A673 (cell line): Measurements from ENCODE around the gene ANKRD40. TPM values are rescaled to one million over a fixed set of nuclear protein-coding genes. Genes with fewer than 3 reads are reported as not detected.

Source experiments
- BruUV-seq: library from RNA; stranded (reverse); fragments of 400-500 nt; replicated peaks from 2 replicates; lab custom pipeline; 2021; lab: Mats Ljungman, UMichigan
- CTCF ChIA-PET: fragments of 300-600 bp; sonication (Branson Sonifier 250); formaldehyde crosslinking; loops from one replicate; lab custom pipeline; 2022; ENCODE audit warnings: antibody characterized with exemption; lab: Charles Lee
- POLR2A ChIA-PET: fragments of 300-600 bp; sonication (Branson Sonifier 250); formaldehyde crosslinking; loops from one replicate; lab custom pipeline; 2022; ENCODE audit warnings: antibody characterized with exemption; ENCODE audit not compliant: low non-redundant PET; lab: Charles Lee
- DNase-seq: peaks from one replicate; pipeline ENCODE4 v3.0.0-alpha.2; 2015; ENCODE audit warnings: low spot score
- H3K27ac ChIP-seq: fragments of 200-600 bp; sonication (generic); 2 replicates; pipeline ENCODE4 v1.5.1; 2016; ENCODE audit warnings: mixed run types, low read depth, mild to moderate bottlenecking, mixed read lengths, antibody characterized with exemption, low read length; ENCODE audit not compliant: poor library complexity, severe bottlenecking
- H3K27me3 ChIP-seq: fragments of 200-600 bp; sonication (generic); replicated peaks from 2 replicates; pipeline ENCODE4 v1.6.1; 2017; ENCODE audit warnings: mixed run types, low read depth, mild to moderate bottlenecking, mixed read lengths, antibody characterized with exemption, low read length; ENCODE audit not compliant: insufficient read depth, poor library complexity
- H3K36me3 ChIP-seq: fragments of 200-600 bp; sonication (generic); 2 replicates; pipeline ENCODE4 v1.6.1; 2016; ENCODE audit warnings: mixed run types, mild to moderate bottlenecking, mixed read lengths, antibody characterized with exemption, low read length; ENCODE audit not compliant: insufficient read depth, poor library complexity, severe bottlenecking
- H3K4me1 ChIP-seq: fragments of 200-600 bp; sonication (generic); 2 replicates; pipeline ENCODE4 v1.6.1; 2017; ENCODE audit warnings: mixed run types, mild to moderate bottlenecking, mixed read lengths, antibody characterized with exemption, low read length; ENCODE audit not compliant: insufficient read depth, poor library complexity, severe bottlenecking
- H3K4me3 ChIP-seq: fragments of 200-600 bp; sonication (generic); 2 replicates; pipeline ENCODE4 v1.5.1; 2016; ENCODE audit warnings: low read depth, mixed run types, mild to moderate bottlenecking, mixed read lengths, low read length; ENCODE audit not compliant: poor library complexity, severe bottlenecking
- H3K9me3 ChIP-seq: fragments of 200-600 bp; sonication (generic); 2 replicates; pipeline ENCODE4 v1.6.1; 2016; ENCODE audit warnings: mixed run types, low read depth, mild to moderate bottlenecking, mixed read lengths, antibody characterized with exemption, low read length; ENCODE audit not compliant: poor library complexity, severe bottlenecking
- EZH2 ChIP-seq: fragments of 200-600 bp; sonication (generic); IDR thresholded peaks from 2 replicates; pipeline ENCODE4 v1.6.1; 2017; ENCODE audit warnings: borderline replicate concordance, low read depth, mild to moderate bottlenecking, mixed read lengths, antibody characterized with exemption, low read length; ENCODE audit not compliant: poor library complexity, severe bottlenecking
- intact Hi-C: fragments of 100-400 bp; cut with micrococcal nuclease; formaldehyde crosslinking; loops from one replicate; pipeline ENCODE4 v1.10.0; 2022; ENCODE audit not compliant: unreplicated experiment
- total RNA-seq: library from RNA; stranded (reverse); gene quantifications from 2 replicates; pipeline ENCODE4 v1.2.3, GENCODE V29; 2021
- TF ChIP-seq, protein P1 (sequence below): fragments of 300-800, 200-600 bp; sonication (generic); conservative IDR thresholded peaks from 2 replicates; pipeline ENCODE4 v1.5.1; 2017; ENCODE audit warnings: low read depth, mild to moderate bottlenecking, antibody characterized with exemption, low read length, moderate library complexity, mixed read lengths

The ANKRD40 gene
- total RNA-seq, 1 experiment from 2014 or later = 54.2 TPM

- no TSS peak for BruUV-seq
- peak overlapping the region; percentile 40 for H3K27ac ChIP-seq
- POLR2A ChIA-PET = interaction anchor here (0.6 kb wide), 1 partner anchor 16 kb away, joined by 3 read pairs; no protein-coding TSS in a partner anchor
- intact Hi-C loops = no loop called here
- H3K4me1 ChIP-seq = peaks cover 4% of the 10 kb centered on the region
- no peaks in the 10 kb centered on the region for H3K27me3 ChIP-seq
- H3K9me3 ChIP-seq = no peaks in the 10 kb centered on the region
- H3K36me3 ChIP-seq = no peaks in the 10 kb centered on the region
- DNase-seq = peak; percentile 52
- TF ChIP-seq EZH2 = no peak
- TF ChIP-seq, protein P1, sequence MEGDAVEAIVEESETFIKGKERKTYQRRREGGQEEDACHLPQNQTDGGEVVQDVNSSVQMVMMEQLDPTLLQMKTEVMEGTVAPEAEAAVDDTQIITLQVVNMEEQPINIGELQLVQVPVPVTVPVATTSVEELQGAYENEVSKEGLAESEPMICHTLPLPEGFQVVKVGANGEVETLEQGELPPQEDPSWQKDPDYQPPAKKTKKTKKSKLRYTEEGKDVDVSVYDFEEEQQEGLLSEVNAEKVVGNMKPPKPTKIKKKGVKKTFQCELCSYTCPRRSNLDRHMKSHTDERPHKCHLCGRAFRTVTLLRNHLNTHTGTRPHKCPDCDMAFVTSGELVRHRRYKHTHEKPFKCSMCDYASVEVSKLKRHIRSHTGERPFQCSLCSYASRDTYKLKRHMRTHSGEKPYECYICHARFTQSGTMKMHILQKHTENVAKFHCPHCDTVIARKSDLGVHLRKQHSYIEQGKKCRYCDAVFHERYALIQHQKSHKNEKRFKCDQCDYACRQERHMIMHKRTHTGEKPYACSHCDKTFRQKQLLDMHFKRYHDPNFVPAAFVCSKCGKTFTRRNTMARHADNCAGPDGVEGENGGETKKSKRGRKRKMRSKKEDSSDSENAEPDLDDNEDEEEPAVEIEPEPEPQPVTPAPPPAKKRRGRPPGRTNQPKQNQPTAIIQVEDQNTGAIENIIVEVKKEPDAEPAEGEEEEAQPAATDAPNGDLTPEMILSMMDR = no peak
- CTCF ChIA-PET = interaction anchor here (0.6 kb wide), 1 partner anchor 21 kb away, joined by 6 read pairs; no protein-coding TSS in a partner anchor
- no peak overlapping the region for H3K4me3 ChIP-seq
Observed at GRCh38 chr17:50649042-50649908, 58.4 kb downstream of the ANKRD40 start.

DNA sequence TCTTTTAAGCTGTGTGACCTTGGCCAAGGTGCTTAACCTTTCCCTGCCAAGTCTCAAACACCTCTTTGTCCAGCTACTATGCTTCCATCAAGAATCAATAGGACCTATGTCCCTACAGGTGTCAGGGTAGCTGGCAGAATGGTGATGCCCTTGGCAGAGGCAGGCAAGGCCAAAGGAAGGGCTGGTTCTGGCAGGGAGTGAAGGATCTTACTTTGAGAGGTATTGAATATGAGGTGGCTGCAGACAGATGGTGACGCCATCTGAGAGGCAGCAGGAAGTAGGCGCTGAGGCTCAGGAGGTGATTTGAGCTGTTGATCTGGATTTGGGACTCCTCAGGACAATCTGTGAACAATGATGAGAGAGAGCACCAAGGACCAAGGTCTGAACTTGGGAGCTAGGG lies 60.5 kb downstream of the ANKRD40 start:
- BruUV-seq = no TSS peak

GRCh38 chr17:50645748-50646682 lies 61.7 kb downstream of the ANKRD40 start:
- Histone ChIP-seq H3K27ac (no peak overlapping the region), H3K4me3 (no peak overlapping the region), H3K36me3 (no peaks in the 10 kb centered on the region), H3K9me3 (no peaks in the 10 kb centered on the region), H3K4me1 (peaks cover 9% of the 10 kb centered on the region), H3K27me3 (no peaks in the 10 kb centered on the region)
- CTCF ChIA-PET = no interaction called here
- TF ChIP-seq EZH2 = no peak
- TF ChIP-seq, protein P1 = no peak
- POLR2A ChIA-PET = no interaction called here
- DNase-seq = no peak
- BruUV-seq = no TSS peak
- intact Hi-C loops = no loop called here

More for the DNA sequence above, 60.5 kb downstream of the ANKRD40 start:
- no peak for DNase-seq
- ChIA-PET POLR2A (no interaction called here), CTCF (no interaction called here)
- Histone ChIP-seq H3K9me3 (no peaks in the 10 kb centered on the region), H3K4me3 (no peak overlapping the region), H3K27ac (no peak overlapping the region), H3K27me3 (no peaks in the 10 kb centered on the region), H3K4me1 (peaks cover 4% of the 10 kb centered on the region), H3K36me3 (no peaks in the 10 kb centered on the region)
- TF ChIP-seq, protein P1 = no peak
- no peak for TF ChIP-seq EZH2
- intact Hi-C loops = no loop called here

Other genes with a start within 250 kb of the ANKRD40 start
- gene CHAD, start 239.0 kb downstream of the ANKRD40 start, total RNA-seq = 0.17 TPM in 1 of 2 replicates, not detected in the other
- gene RSAD1, start 229.1 kb downstream of the ANKRD40 start, total RNA-seq = 44.3 and 48.4 TPM in 2 replicates
- 0.92 and 1.2 TPM in 2 replicates for gene MYCBPAP, start 199.5 kb downstream of the ANKRD40 start, total RNA-seq
- gene EPN3, start 175.2 kb downstream of the ANKRD40 start, total RNA-seq = 0.09 TPM in 1 of 2 replicates, not detected in the other
- 11.1 and 16.5 TPM in 2 replicates for gene SPATA20, start 160.7 kb downstream of the ANKRD40 start, total RNA-seq
- 7.1 and 10.8 TPM in 2 replicates for gene CACNA1G, start 147.2 kb downstream of the ANKRD40 start, total RNA-seq
- gene ABCC3, start 73.0 kb downstream of the ANKRD40 start, total RNA-seq = 0.56 and 1.2 TPM in 2 replicates
- 185 and 194 TPM in 2 replicates for gene LUC7L3, start 11.7 kb upstream of the ANKRD40 start, total RNA-seq
- not detected in 2 replicates for gene ANKRD40CL, start 59.6 kb upstream of the ANKRD40 start, total RNA-seq
- not detected in 2 replicates for gene WFIKKN2, start 127.7 kb upstream of the ANKRD40 start, total RNA-seq
- 19.3 and 24.4 TPM in 2 replicates for gene TOB1, start 158.4 kb upstream of the ANKRD40 start, total RNA-seq